Sigmoid colon (tissue), 4 donors: Measurements from ENCODE around the gene MYO5C.

Experiments
- EP300 ChIP-seq, 4 donors: sonication (generic); formaldehyde crosslinking; IDR thresholded peaks; one replicate each; pipeline ENCODE4 v1.6.1; 2017; ENCODE audit warnings: antibody characterized with exemption in 4 of 4
- POLR2A ChIP-seq, 2 donors: fragments of 450-650 bp; IDR thresholded peaks; one replicate each; pipeline ENCODE4 v1.6.1; 2016; ENCODE audit warnings: antibody characterized with exemption in 2 of 2, mild to moderate bottlenecking in 2 of 2, moderate library complexity in 2 of 2

DNA sequence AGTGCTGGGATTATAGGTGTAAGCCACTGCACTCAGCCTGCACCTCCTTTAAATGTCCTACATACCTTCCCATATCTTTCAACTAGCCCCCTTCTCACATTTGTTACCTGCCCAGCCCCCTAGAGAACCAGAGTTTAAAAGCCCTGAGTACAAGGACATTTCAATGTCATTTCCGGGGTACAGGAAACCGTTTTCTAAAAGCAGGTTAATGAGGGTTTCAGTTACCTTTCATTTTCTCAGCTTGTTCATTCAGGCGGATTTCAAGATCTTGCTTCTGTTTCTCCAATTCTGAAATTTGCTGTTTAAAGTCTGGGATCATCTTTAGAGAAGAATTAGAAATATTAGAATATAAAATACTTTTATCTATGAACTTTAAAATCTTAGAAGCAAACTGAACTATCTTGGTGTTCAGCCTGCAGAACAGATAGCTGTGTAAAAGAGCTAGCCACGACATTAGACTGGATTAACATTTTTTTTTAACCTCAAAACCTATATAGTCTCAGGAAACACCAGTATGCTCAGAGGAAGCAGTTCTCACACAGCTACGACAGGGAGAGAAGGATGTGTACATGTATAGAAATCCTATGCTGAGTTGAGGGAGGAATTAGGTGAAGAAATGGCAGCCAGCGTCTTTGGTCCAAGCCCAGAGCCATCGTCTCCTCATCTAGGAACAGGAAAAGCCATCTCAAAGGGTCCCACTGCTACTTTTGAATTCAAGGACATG is 74.5 kb downstream of the MYO5C start:
- no peak for TF ChIP-seq EP300 (IDR thresholded peaks at IDR 0.05)
- no peak for TF ChIP-seq POLR2A (IDR thresholded peaks at IDR 0.05)
